Measurements from ENCODE around the gene ARL5C.
"Not testable (repeated sequence)": the region's sequence is repeated elsewhere in the genome, so short reads cannot be mapped to it uniquely, and the experiment has no call there.

The ARL5C gene

DNA sequence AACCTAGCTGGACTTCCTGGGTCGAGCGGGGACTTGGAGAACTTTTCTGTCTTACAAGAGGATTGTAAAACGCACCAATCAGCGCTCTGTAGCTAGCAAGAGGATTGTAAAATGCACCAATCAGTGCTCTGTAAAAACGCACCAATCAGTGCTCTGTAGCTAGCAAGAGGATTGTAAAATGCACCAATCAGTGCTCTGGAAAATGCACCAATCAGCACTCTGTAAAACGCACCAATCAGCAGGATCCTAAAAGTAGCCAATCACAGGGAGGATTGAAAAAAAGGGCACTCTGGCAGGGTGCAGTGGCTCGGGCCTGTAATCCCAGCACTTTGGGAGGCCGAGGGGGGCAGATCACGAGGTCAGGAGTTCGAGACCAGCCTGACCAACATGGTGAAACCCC, 2.5 kb upstream of the ARL5C start:
- not testable (repeated sequence) for H3K36me3 ChIP-seq (ENCODE audit: control insufficient read depth, insufficient read depth, low read length); H3K4me1 ChIP-seq (ENCODE audit: control insufficient read depth, insufficient read depth, low read length); H3K4me3 ChIP-seq (ENCODE audit: low read length); H3K9me3 ChIP-seq (ENCODE audit: control insufficient read depth, insufficient read depth, low read length); H3K27ac ChIP-seq (ENCODE audit: low read length); DNase-seq (ENCODE audit: low read depth, low spot score)
- H3K27me3 ChIP-seq (ENCODE audit: control insufficient read depth, insufficient read depth, low read length): peaks cover 17% of the 10 kb centered on the region
- no CpG with 5 or more reads among the region's 10 CpGs for WGBS (ENCODE audit: insufficient coverage, insufficient read length)

DNA sequence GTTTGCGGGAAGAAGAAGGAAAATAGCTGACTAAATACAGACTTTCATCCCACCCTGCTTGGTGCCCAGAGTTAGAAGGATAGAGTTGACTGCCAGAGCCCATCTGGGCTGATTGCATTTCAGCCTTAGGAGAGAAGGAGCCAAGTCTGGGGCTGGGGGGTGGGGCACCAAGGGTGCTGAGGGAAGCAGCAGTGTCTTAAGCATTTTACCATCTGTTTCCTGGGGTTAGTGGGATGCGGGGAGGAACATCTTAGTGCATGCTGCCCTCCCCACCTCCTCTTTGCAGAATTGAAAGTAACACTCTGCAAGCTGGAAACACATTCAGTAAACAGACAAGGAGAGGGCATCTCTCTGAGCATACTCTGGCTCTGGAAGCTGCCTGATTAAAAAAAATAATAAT, 1.5 kb upstream of the ARL5C start:
- H3K9me3 ChIP-seq (ENCODE audit: control insufficient read depth, insufficient read depth, low read length): no peaks in the 10 kb centered on the region
- DNase-seq (ENCODE audit: low read depth, low spot score): no peak
- H3K4me3 ChIP-seq (ENCODE audit: low read length): no peak overlapping the region
- H3K27me3 ChIP-seq (ENCODE audit: control insufficient read depth, insufficient read depth, low read length): peaks cover 17% of the 10 kb centered on the region
- no CpG with 5 or more reads among the region's 2 CpGs for WGBS (ENCODE audit: insufficient coverage, insufficient read length)
- no peak overlapping the region for H3K27ac ChIP-seq (ENCODE audit: low read length)
- H3K36me3 ChIP-seq (ENCODE audit: control insufficient read depth, insufficient read depth, low read length): no peaks in the 10 kb centered on the region
- peaks cover 1% of the 10 kb centered on the region; the same call in 1 of the 2 replicates for H3K4me1 ChIP-seq (ENCODE audit: control insufficient read depth, insufficient read depth, low read length)

DNA sequence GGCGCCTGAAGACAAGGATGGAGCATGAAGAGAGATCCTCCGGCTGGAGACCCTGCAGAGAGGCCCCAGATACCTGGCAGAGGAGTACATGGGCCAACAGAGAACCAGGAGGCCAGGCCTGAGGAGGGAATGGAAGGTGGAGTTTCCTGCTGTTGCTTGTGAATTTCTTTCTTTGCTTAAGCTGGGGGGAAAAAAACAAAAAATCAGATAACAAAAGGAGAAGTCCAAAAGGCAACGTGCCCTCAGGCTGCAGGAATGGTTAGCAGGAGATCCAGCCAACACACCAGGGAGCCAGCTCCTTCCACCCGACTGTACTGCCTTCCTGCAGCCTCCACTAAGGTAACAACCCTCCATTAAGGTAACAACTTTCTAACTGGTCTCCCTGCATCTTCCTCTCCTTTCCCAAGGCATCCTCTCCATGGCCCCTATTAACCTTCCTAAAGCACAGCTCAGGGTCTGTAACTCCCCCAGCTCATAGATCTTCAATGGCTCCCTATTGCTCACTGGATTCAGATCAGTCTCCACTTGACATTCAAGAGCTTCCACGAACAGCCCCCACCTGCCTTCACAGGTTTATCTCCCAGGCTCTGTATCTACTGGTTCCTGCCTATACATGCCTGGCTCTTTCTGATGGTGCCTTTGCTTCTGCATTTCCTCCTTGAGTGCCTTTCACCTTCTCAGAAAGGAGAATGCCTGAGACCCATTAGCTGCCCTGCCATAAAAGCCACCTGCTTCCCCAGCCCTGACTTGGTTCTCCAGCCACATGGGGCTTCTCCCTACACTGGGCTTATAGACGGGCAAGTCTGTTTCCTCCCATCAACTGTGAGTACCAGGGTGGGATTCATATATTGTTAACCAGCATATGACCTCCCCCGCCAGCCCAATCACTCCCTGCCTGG, 725 bp upstream of the ARL5C start:
- Histone ChIP-seq H3K4me3 (ENCODE audit: low read length) (no peak overlapping the region), H3K36me3 (ENCODE audit: control insufficient read depth, insufficient read depth, low read length) (no peaks in the 10 kb centered on the region), H3K9me3 (ENCODE audit: control insufficient read depth, insufficient read depth, low read length) (no peaks in the 10 kb centered on the region), H3K4me1 (ENCODE audit: control insufficient read depth, insufficient read depth, low read length) (no peaks in the 10 kb centered on the region), H3K27me3 (ENCODE audit: control insufficient read depth, insufficient read depth, low read length) (peaks cover 17% of the 10 kb centered on the region), H3K27ac (ENCODE audit: low read length) (no peak overlapping the region)
- WGBS (ENCODE audit: insufficient coverage, insufficient read length): no CpG with 5 or more reads among the region's 7 CpGs
- DNase-seq (ENCODE audit: low read depth, low spot score): no peak

DNA sequence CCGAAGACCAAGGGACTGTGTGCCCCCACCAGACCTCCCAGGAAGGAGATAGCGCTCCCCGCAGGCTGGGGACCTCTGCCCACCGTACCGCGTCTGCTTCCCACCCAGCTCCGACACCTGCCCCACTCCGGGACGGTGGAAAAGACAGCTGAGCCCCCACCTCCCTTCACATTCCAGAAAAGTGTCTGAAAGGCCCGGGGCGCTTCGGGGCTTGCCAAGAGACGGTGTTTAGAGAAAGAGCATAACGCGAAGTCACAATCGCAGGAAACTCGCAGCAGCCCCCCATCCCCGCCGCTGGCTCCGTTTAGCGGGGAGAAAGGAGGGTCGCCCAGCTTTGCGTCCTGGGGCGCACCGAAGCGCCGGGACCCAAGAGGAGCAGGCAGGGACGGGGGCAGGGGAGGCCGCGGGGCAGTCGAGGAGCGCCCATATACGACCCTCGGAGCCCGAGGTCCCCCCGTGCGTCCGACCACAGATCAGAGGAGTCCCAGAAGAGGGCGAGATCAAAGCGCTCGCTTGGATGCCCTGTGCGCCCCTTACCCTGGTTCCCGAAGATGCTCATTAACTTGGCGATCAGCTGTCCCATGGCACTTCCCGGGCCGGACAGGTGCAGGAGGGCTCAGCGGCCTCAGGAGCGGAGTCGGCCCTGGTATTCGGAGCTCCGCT, 652 bp downstream of the ARL5C start:
- no peaks in the 10 kb centered on the region for H3K36me3 ChIP-seq (ENCODE audit: control insufficient read depth, insufficient read depth, low read length)
- no peak for DNase-seq (ENCODE audit: low read depth, low spot score)
- peak overlapping the region; percentile 66 for H3K4me3 ChIP-seq (ENCODE audit: low read length)
- no peaks in the 10 kb centered on the region for H3K9me3 ChIP-seq (ENCODE audit: control insufficient read depth, insufficient read depth, low read length)
- H3K27me3 ChIP-seq (ENCODE audit: control insufficient read depth, insufficient read depth, low read length): peaks cover 17% of the 10 kb centered on the region
- whole genome bisulfite sequencing (ENCODE audit: insufficient coverage, insufficient read length): no CpG with 5 or more reads among the region's 51 CpGs
- no peaks in the 10 kb centered on the region for H3K4me1 ChIP-seq (ENCODE audit: control insufficient read depth, insufficient read depth, low read length)
- no peak overlapping the region for H3K27ac ChIP-seq (ENCODE audit: low read length)

DNA sequence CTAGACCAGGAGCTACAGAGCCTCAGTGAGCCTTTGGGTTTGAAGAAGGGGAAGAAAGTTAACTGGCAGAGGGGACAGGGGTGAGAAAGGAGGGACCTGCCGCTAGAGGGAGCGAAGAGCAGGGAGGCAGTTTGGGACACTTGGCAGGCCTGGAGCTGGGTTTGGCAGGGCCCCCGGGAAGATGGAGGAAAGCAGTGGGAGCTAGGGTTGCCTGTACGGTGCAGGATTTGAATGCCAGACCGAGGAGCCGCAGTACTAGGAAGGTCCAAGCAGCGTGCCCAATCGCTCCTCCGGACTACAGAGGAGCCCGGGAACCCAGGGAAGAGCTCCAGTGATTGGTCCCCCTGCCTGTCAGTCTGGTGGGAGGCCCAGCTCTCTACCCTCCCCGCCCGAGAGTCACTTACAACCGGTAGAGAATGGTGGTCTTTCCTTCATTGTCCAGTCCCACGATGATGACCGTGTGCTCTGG, 1.3 kb downstream of the ARL5C start:
- WGBS (ENCODE audit: insufficient coverage, insufficient read length): no CpG with 5 or more reads among the region's 15 CpGs
- peaks cover 17% of the 10 kb centered on the region for H3K27me3 ChIP-seq (ENCODE audit: control insufficient read depth, insufficient read depth, low read length)
- H3K36me3 ChIP-seq (ENCODE audit: control insufficient read depth, insufficient read depth, low read length): no peaks in the 10 kb centered on the region
- peak; percentile 91 for DNase-seq (ENCODE audit: low read depth, low spot score)
- peak overlapping the region; percentile 66 for H3K4me3 ChIP-seq (ENCODE audit: low read length)
- H3K27ac ChIP-seq (ENCODE audit: low read length): no peak overlapping the region
- H3K4me1 ChIP-seq (ENCODE audit: control insufficient read depth, insufficient read depth, low read length): no peaks in the 10 kb centered on the region
- no peaks in the 10 kb centered on the region for H3K9me3 ChIP-seq (ENCODE audit: control insufficient read depth, insufficient read depth, low read length)

DNA sequence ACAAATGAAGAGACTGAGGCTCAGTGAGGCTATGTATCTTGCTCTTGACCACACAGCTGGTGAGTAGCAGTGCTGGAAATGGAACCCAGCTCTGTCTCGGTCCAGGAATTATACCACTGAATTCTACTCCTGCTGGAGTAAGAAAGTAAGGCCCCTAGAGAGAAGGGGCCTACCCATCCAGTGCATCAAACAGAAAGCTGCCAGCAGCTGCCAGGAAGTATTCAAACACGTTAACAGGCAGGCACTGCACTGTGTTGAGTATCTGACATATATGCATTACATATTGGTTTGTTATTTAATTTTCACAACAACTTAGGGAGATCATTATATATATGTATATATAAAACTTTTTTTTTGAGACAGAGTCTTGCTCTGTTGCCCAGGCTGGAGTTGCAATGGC, 4.0 kb downstream of the ARL5C start:
- peaks cover 15% of the 10 kb centered on the region for H3K27me3 ChIP-seq (ENCODE audit: control insufficient read depth, insufficient read depth, low read length)
- H3K4me3 ChIP-seq (ENCODE audit: low read length): no peak overlapping the region
- H3K27ac ChIP-seq (ENCODE audit: low read length): no peak overlapping the region
- no peak for DNase-seq (ENCODE audit: low read depth, low spot score)
- WGBS (ENCODE audit: insufficient coverage, insufficient read length): no CpG with 5 or more reads among the region's 2 CpGs
- no peaks in the 10 kb centered on the region for H3K9me3 ChIP-seq (ENCODE audit: control insufficient read depth, insufficient read depth, low read length)
- no peaks in the 10 kb centered on the region for H3K36me3 ChIP-seq (ENCODE audit: control insufficient read depth, insufficient read depth, low read length)
- H3K4me1 ChIP-seq (ENCODE audit: control insufficient read depth, insufficient read depth, low read length): no peaks in the 10 kb centered on the region

DNA sequence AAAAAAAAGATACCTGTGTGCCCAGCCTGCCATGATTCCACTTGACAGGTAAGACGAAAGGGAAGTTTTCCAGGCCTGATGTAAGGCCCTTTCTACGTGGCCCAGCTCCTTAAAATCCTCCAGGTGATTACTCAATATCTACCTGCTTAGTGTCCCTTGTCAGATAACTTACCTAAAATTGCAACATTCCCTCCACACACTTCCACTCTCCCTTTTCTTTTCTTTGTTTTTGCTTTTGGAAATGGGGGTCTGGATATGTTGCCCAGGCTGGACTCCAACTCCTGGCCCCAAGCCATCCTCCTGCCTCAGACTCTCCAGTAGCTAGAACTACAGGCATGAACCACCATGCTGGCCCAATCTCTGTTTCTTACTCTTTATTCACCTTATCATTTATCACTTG, 7.3 kb downstream of the ARL5C start:
- H3K27ac ChIP-seq (ENCODE audit: low read length): no peak overlapping the region
- H3K27me3 ChIP-seq (ENCODE audit: control insufficient read depth, insufficient read depth, low read length): no peaks in the 10 kb centered on the region
- H3K36me3 ChIP-seq (ENCODE audit: control insufficient read depth, insufficient read depth, low read length): no peaks in the 10 kb centered on the region
- no peak overlapping the region for H3K4me3 ChIP-seq (ENCODE audit: low read length)
- H3K4me1 ChIP-seq (ENCODE audit: control insufficient read depth, insufficient read depth, low read length): no peaks in the 10 kb centered on the region
- no peaks in the 10 kb centered on the region for H3K9me3 ChIP-seq (ENCODE audit: control insufficient read depth, insufficient read depth, low read length)
- DNase-seq (ENCODE audit: low read depth, low spot score): no peak
- no CpG with 5 or more reads among the region's 2 CpGs for WGBS (ENCODE audit: insufficient coverage, insufficient read length)

DNA sequence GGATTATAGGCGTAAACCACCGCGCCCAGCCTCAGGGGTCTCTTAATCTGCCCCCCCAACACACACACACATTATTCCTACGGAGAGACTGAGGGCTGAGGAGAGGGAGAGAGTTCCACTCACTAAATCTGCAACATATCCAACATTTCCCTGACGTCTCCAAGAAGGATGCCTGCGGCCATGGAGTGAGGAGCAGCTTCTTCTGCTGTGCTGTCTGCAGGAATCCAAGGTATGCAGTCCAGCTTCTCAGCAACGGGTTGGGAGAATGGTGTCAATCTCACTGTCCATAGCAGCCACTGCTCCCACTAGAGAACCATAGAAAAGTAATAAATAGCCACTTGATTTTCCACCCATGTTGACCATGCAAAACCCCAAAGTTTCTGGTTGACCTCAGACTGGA, 9.5 kb downstream of the ARL5C start:
- Histone ChIP-seq H3K4me3 (ENCODE audit: low read length) (no peak overlapping the region), H3K27ac (ENCODE audit: low read length) (no peak overlapping the region), H3K4me1 (ENCODE audit: control insufficient read depth, insufficient read depth, low read length) (peaks cover 2% of the 10 kb centered on the region; the same call in 1 of the 2 replicates), H3K27me3 (ENCODE audit: control insufficient read depth, insufficient read depth, low read length) (peaks cover 1% of the 10 kb centered on the region; the same call in 1 of the 2 replicates), H3K36me3 (ENCODE audit: control insufficient read depth, insufficient read depth, low read length) (no peaks in the 10 kb centered on the region), H3K9me3 (ENCODE audit: control insufficient read depth, insufficient read depth, low read length) (no peaks in the 10 kb centered on the region)
- no peak for DNase-seq (ENCODE audit: low read depth, low spot score)
- no CpG with 5 or more reads among the region's 7 CpGs for WGBS (ENCODE audit: insufficient coverage, insufficient read length)

DNA sequence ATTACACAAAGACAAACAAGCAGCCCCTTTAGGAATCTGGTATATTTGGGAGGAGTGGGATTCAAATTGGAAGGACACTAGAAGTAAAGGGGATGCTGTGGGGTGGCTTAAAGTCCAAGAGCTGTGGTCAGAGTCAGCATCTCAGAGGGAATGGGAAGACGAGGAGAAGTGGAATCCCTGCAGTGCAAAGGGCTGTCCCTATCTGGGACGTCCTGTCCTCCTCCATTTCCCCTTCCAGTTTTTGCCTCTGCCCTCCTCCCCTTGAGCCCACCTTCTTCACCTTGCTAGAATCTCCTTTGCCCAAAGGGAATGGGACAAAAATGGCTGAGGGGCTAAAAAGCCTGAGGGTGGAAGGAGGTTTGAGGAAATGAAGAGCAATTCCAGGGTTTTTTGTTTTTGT, 10.3 kb downstream of the ARL5C start:
- Histone ChIP-seq H3K4me3 (ENCODE audit: low read length) (no peak overlapping the region), H3K4me1 (ENCODE audit: control insufficient read depth, insufficient read depth, low read length) (peaks cover 2% of the 10 kb centered on the region; the same call in 1 of the 2 replicates), H3K27me3 (ENCODE audit: control insufficient read depth, insufficient read depth, low read length) (peaks cover 3% of the 10 kb centered on the region; the same call in 1 of the 2 replicates), H3K9me3 (ENCODE audit: control insufficient read depth, insufficient read depth, low read length) (no peaks in the 10 kb centered on the region), H3K36me3 (ENCODE audit: control insufficient read depth, insufficient read depth, low read length) (no peaks in the 10 kb centered on the region), H3K27ac (ENCODE audit: low read length) (no peak overlapping the region)
- no peak for DNase-seq (ENCODE audit: low read depth, low spot score)
- WGBS (ENCODE audit: insufficient coverage, insufficient read length): no CpG with 5 or more reads among the region's 2 CpGs

DNA sequence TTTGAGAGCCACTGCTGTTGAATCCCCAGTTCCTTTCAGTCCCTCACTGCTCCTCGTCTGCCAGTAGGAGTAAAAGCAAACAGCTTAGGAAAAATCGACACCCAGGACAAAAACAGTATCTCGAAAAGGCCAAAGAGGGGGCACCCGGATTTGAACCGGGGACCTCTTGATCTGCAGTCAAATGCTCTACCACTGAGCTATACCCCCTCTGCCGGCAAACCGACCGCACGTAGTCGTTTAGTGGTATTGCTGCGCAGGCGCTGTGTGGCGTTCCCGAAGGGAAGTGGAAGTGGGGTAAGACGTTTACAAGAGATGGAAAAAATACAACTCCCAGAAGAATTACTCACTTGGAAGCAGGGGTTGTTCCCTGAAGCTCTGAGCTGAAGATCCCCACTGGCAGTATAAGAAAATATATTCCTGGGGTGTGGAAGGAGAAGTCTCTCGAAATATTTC, 12.3 kb downstream of the ARL5C start:
- WGBS (ENCODE audit: insufficient coverage, insufficient read length): no CpG with 5 or more reads among the region's 16 CpGs
- H3K36me3 ChIP-seq (ENCODE audit: control insufficient read depth, insufficient read depth, low read length): no peaks in the 10 kb centered on the region
- no peak for DNase-seq (ENCODE audit: low read depth, low spot score)
- H3K4me3 ChIP-seq (ENCODE audit: low read length): peak overlapping the region; percentile 69
- peaks cover 9% of the 10 kb centered on the region; the same call in 1 of the 2 replicates for H3K27me3 ChIP-seq (ENCODE audit: control insufficient read depth, insufficient read depth, low read length)
- H3K4me1 ChIP-seq (ENCODE audit: control insufficient read depth, insufficient read depth, low read length): peaks cover 2% of the 10 kb centered on the region; the same call in 1 of the 2 replicates
- H3K27ac ChIP-seq (ENCODE audit: low read length): no peak overlapping the region
- no peaks in the 10 kb centered on the region for H3K9me3 ChIP-seq (ENCODE audit: control insufficient read depth, insufficient read depth, low read length)
